NCI-H2107 (cell line): ENCODE results near the gene KEL.
"Not testable (repeated sequence)": the region's sequence is repeated elsewhere in the genome, so short reads cannot be mapped to it uniquely, and the experiment has no call there.

Source experiments
- DNase-seq: peaks from one replicate; lab custom pipeline; 2025; lab: John Stamatoyannopoulos, UW

Gene KEL

GRCh38 chr7:142961973-142962926, at the start of gene KEL:
KEL (minus strand) TSS chr7:142962363; CDS start chr7:142962206, 157 bp downstream.
- DNase-seq = no peak

- peak; percentile 60 for DNase-seq
Observed at GRCh38 chr7:143008007-143008901, 46.1 kb upstream of the KEL start.

- DNase-seq = no peak
Observed at GRCh38 chr7:143005632-143006260, 43.6 kb upstream of the KEL start.

GRCh38 chr7:143003393-143004051, 41.4 kb upstream of the KEL start:
- peak; percentile 9 for DNase-seq

GRCh38 chr7:143002898-143003297, 40.7 kb upstream of the KEL start:
- no peak for DNase-seq

- no peak for DNase-seq
Observed at GRCh38 chr7:143002106-143002505, 39.9 kb upstream of the KEL start.

- no peak for DNase-seq
Observed at GRCh38 chr7:143000648-143001047, 38.5 kb upstream of the KEL start.

GRCh38 chr7:142999793-143000192, 37.6 kb upstream of the KEL start:
- no peak for DNase-seq

GRCh38 chr7:142998966-142999365, 36.8 kb upstream of the KEL start:
- no peak for DNase-seq

- no peak for DNase-seq
Observed at GRCh38 chr7:142997456-142997989, 35.4 kb upstream of the KEL start.

GRCh38 chr7:142992427-142992826, 30.3 kb upstream of the KEL start:
- DNase-seq = no peak

GRCh38 chr7:142984297-142984696, 22.1 kb upstream of the KEL start:
- no peak for DNase-seq

GRCh38 chr7:142983825-142984224, 21.7 kb upstream of the KEL start:
- DNase-seq = no peak

- DNase-seq = not testable (repeated sequence)
Observed at GRCh38 chr7:142978402-142978801, 16.2 kb upstream of the KEL start.

- DNase-seq = no peak
Observed at GRCh38 chr7:142974626-142975025, 12.5 kb upstream of the KEL start.

GRCh38 chr7:142969183-142969582, 7.0 kb upstream of the KEL start:
- DNase-seq = no peak

- DNase-seq = no peak
Observed at GRCh38 chr7:142968229-142968628, 6.1 kb upstream of the KEL start.

GRCh38 chr7:142964502-142965246, 2.5 kb upstream of the KEL start:
- DNase-seq = no peak

GRCh38 chr7:142963993-142964392, 1.8 kb upstream of the KEL start:
- DNase-seq = no peak

- DNase-seq = no peak
Observed at GRCh38 chr7:142962991-142963390, 828 bp upstream of the KEL start.

GRCh38 chr7:142961595-142961972, 579 bp downstream of the KEL start:
- no peak for DNase-seq
